ENCODE data around the gene RBM23.

GRCh38 chr14:22903742-22904087 is 15.2 kb downstream of the RBM23 start:
- TF ChIP-seq POLR2AphosphoS5 (IDR thresholded peaks at IDR 0.05; ENCODE audit: low read depth, low read length) (no peak), TAF1 (IDR thresholded peaks at IDR 0.05; ENCODE audit: borderline replicate concordance, insufficient read depth, low read length) (no peak), SIN3A (IDR thresholded peaks at IDR 0.05; ENCODE audit: borderline replicate concordance, insufficient read depth, low read length) (no peak), FOXP2 (optimal IDR thresholded peaks at IDR 0.05; ENCODE audit: borderline replicate concordance, extremely low read depth, extremely low read length, insufficient read depth) (no peak)

All from PFSK-1 (cell line).